GM23248 (cell line): ENCODE results near the gene PLA2G4E.

Experiments
- EZH2 ChIP-seq: fragments of 200-600 bp; sonication (generic); IDR thresholded peaks from 2 replicates; pipeline ENCODE4 v1.6.1; 2018; ENCODE audit warnings: antibody characterized with exemption, mild to moderate bottlenecking; ENCODE audit not compliant: insufficient read depth, poor library complexity, severe bottlenecking
- EZH2phosphoT487 ChIP-seq: fragments of 200-600 bp; sonication (generic); IDR thresholded peaks from 2 replicates; pipeline ENCODE4 v1.6.1; 2018; ENCODE audit warnings: antibody characterized with exemption, moderate library complexity, mild to moderate bottlenecking, low read depth; ENCODE audit not compliant: insufficient read depth

DNA sequence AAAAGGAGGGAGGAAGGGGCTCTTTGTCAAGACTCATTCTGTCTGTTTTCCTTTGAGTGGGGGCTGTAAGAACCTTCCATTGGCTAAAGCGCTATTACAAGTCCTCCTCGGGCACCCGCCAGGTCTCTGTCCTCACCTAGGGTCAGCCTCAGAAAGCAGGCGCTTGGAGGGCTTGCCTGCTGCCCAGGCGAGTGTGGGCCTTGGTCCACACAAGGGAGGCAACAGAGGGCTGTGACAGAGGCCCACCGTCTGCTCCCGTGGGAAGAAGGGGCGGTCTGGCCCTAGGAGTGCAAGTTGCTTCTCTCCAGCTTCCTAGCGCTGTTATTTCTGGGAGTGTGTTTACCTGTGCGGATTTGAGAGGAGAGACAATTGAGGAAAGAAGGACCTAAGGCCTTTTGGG, 24.5 kb downstream of the PLA2G4E start:
- TF ChIP-seq EZH2 (no peak), EZH2phosphoT487 (no peak)
